HFF-Myc (cell line): ENCODE data around the gene POLA1.

Experiments
- DNase-seq: peaks from one replicate; pipeline ENCODE4 v3.0.0-alpha.2; 2011; ENCODE audit warnings: low read depth; ENCODE audit errors: extremely low read depth
- H3K4me3 ChIP-seq: replicated peaks from 2 replicates; pipeline ENCODE4 v1.5.1; 2011; ENCODE audit warnings: low read depth, mild to moderate bottlenecking, control low read depth, low read length
- CTCF ChIP-seq: IDR thresholded peaks from 2 replicates; pipeline ENCODE4 v1.5.1; 2012; ENCODE audit warnings: mild to moderate bottlenecking, low read depth, low read length, control low read depth; ENCODE audit errors: missing control alignments

The POLA1 gene

DNA sequence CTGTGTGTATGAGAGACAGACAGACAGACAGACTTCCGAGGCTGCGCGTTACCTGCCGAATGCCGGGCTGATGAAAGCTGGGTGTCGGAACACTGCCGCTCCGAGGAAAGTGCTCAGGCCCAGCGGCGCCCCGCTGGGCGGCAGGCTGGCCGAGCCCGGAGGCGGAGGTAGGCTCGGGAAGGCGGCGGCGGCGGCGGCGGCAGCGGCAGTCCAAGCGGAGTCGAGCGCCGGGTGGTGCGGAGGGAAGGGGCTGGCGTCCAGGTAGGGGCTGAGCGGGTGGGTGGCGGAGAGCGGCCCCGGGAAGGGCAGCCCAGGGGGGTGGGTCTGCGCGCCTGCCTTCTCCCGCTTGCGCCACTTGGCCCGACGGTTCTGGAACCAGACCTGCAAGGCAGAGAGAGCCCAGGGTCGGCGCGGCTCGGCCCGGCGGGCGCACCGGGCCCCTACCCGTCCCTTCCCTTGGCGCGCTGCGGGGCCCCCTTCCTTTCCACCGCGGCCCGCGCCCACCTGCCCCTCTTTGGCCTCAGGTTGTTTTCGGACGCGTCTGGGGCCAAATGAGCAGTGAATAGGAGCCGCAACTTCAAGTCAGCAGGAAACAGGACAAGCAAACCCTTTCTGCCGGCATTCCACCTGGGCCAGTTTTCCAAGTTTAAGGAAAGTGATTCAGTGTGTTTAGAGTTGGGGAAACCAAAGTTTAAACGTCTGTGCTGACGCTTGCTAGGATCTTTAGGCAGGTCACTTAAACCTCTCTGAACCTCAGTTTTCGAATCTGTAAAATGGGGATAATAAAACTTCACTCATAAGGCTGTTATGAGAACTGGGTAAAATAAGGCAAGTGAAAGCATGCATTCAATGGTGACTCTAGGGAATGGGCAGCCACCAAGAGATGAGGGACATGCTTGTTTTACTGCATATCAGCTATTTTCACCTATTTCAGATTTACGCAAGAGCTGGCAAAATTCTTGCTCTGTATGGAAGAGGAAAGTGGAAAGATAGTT is 313.6 kb downstream of the POLA1 start:
- TF ChIP-seq CTCF = no peak
- DNase-seq = no peak
- no peak overlapping the region for H3K4me3 ChIP-seq

- DNase-seq = no peak
- H3K4me3 ChIP-seq = no peak overlapping the region
- TF ChIP-seq CTCF = no peak
These were observed 315.7 kb downstream of the POLA1 start for GRCh38 chrX:25009407-25009806.

- no peak for TF ChIP-seq CTCF
- no peak overlapping the region for H3K4me3 ChIP-seq
- DNase-seq = no peak
These were observed 317.3 kb downstream of the POLA1 start for GRCh38 chrX:25010784-25011588.

DNA sequence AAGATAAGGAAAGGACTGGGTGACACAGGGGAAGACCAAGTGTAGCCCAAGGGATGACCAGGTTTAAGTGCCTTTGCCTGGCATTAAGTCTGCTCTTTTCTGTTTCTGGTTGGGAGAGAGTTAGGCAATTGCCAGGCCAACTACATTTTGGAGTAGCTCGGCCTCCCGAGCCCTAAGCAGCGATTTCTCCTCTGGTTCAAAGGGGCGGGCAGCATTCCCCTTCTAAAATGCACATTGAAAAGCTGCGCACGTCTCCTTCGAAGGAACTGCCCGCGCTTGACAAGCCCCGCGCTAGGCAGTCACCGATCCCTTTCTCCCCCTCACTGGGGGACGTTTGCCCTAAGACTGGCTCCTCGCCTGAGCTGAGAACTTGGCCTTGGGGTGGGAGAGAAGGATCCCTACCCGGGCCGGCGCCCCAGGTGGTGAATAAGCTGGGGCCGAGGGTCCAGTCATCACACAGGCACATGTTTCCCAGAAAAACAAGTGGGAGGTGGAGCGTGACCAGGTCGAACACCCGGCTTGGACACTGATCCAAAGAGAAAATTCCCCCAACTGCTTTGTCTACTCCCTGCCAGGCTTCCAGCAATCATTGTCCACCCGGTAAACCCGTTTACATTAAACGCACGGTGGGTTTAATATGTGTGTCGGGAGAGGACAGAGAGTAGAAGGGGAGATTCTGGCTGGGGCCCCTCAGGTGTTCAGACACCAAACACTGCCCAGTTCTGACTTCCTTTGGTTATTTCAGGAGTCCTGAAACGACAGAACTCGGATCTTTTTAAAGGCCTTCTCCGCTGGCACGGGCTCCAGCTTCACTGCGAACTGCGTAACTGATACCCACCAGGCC is 318.1 kb downstream of the POLA1 start:
- no peak for TF ChIP-seq CTCF
- H3K4me3 ChIP-seq = no peak overlapping the region
- no peak for DNase-seq

DNA sequence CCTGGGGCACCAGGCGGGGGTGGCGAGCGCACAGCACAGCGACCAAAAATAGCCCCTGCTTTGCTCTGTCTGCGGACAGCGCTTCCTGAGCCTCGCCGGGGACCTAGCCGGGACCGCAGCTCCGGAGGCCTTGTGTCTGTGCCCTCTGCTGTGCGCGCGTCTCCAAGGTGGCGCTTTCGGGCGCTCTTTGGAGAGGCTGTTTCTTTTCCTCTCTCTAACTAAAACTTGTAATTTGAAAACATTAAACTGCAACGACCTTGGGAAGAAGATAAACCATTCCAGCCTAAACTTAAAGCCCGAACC is 318.7 kb downstream of the POLA1 start:
- no peak for TF ChIP-seq CTCF
- no peak for DNase-seq
- no peak overlapping the region for H3K4me3 ChIP-seq
